Measurements from ENCODE around the gene KIF17. TPM values are rescaled to one million over a fixed set of nuclear protein-coding genes. Genes with fewer than 3 reads are reported as not detected.

KIF17 gene
- total and polyA plus RNA-seq, 2 of the 4 experiments (the other 2 are of a cell fraction), result 4.5 to 5.7 TPM

- no peak for DNase-seq
- TF ChIP-seq BHLHE40 (IDR thresholded peaks at IDR 0.05; ENCODE audit: low read depth, low read length) (no peak), ELK1 (IDR thresholded peaks at IDR 0.05; ENCODE audit: borderline replicate concordance, low read depth, low read length) (no peak), MAFK (IDR thresholded peaks at IDR 0.05; ENCODE audit: low read depth, low read length) (no peak), MXI1 (IDR thresholded peaks at IDR 0.05; ENCODE audit: borderline replicate concordance, low read depth, low read length) (no peak), SMC3 (IDR thresholded peaks at IDR 0.05; ENCODE audit: low read depth, low read length) (no peak)
- intact Hi-C loops (cut with micrococcal nuclease), result no loop called here
These were observed 33.2 kb downstream of the KIF17 start for GRCh38 chr1:20684651-20685050.

More at GRCh38 chr1:20684651-20685050, 33.2 kb downstream of the KIF17 start:
- H2BK20ac ChIP-seq (ENCODE audit: low read depth, low read length), result no peak overlapping the region
- no peaks in the 10 kb centered on the region for H3K27me3 ChIP-seq (ENCODE audit: control insufficient read depth, insufficient read depth, low read length)
- no peaks in the 10 kb centered on the region for H3K4me1 ChIP-seq (ENCODE audit: control insufficient read depth, insufficient read depth, low read length)
- no peaks in the 10 kb centered on the region for H4K20me1 ChIP-seq (ENCODE audit: insufficient read depth, low read length)
- H3K18ac ChIP-seq (ENCODE audit: low read depth, low read length), result no peak overlapping the region
- H2BK15ac ChIP-seq (ENCODE audit: low read depth, low read length), result no peak overlapping the region
- no peak overlapping the region for H4K5ac ChIP-seq (ENCODE audit: low read depth, low read length)
- ChIA-PET POLR2A (ENCODE audit: unreplicated experiment) (interaction anchor here (0.5 kb wide), 1 partner anchor 1296 kb away, joined by 3 read pairs; no protein-coding TSS in a partner anchor), CTCF (no interaction called here)
- no CpG with 5 or more reads among the region's 14 CpGs for WGBS, 2 experiments (ENCODE audit: extremely low coverage in 2 of 2, insufficient read length in 1 of 2)
- dilution Hi-C loops (cut with HindIII; ENCODE audit: low sequenced_read_pairs, unreplicated experiment) (no loop called here), in situ Hi-C loops (cut with MboI; ENCODE audit: low sequenced_read_pairs) (loop anchor here (25.0 kb wide), 1 partner anchor 678 kb away; no protein-coding TSS in a partner anchor)
- no peak overlapping the region for H3K27ac ChIP-seq (ENCODE audit: insufficient read depth, low read length)
- no peak overlapping the region for H3K23ac ChIP-seq (ENCODE audit: low read depth, low read length)
- ATAC-seq (ENCODE audit: low read depth), result no peak
- no peak overlapping the region for H3K4me3 ChIP-seq (ENCODE audit: insufficient read depth, low read depth, low read length)
- no peaks in the 10 kb centered on the region for H3K79me1 ChIP-seq (ENCODE audit: low read depth in 1 of 2, low read length in 2 of 2)
- H3K9me3 ChIP-seq (ENCODE audit: control insufficient read depth, insufficient read depth, low read length), result no peaks in the 10 kb centered on the region
- no peak overlapping the region for H3K14ac ChIP-seq (replicated peaks; ENCODE audit: low read depth, low read length)
- no peak overlapping the region for H4K91ac ChIP-seq (ENCODE audit: insufficient read depth, low read depth, low read length)
- no peaks in the 10 kb centered on the region for H3K9me1 ChIP-seq (ENCODE audit: insufficient read depth, low read length)
- H3K4me2 ChIP-seq (ENCODE audit: low read depth, low read length), result no peak overlapping the region
- no peak overlapping the region for H3K56ac ChIP-seq (ENCODE audit: extremely low read depth, insufficient read depth, low read length)
- H3K36me3 ChIP-seq (ENCODE audit: control insufficient read depth, insufficient read depth, low read length), result peaks cover 7% of the 10 kb centered on the region
- H2BK120ac ChIP-seq (ENCODE audit: low read depth, low read length), result no peak overlapping the region
- H2BK5ac ChIP-seq (ENCODE audit: low read depth, low read length, poor library complexity, severe bottlenecking), result no peak overlapping the region
- no peak overlapping the region for H3K4ac ChIP-seq (ENCODE audit: low read depth, low read length)
- BruUV-seq (replicated peaks), result no TSS peak
- no peak overlapping the region for H2AFZ ChIP-seq (replicated peaks; ENCODE audit: low read length, poor library complexity)
- no peak overlapping the region for H4K8ac ChIP-seq (ENCODE audit: low read depth in 2 of 2, low read length in 2 of 2)
- no peak overlapping the region for H3K9ac ChIP-seq (ENCODE audit: low read depth, low read length)
- H2AK5ac ChIP-seq (ENCODE audit: low read depth, low read length), result no peak overlapping the region
- no peak overlapping the region for H2AK9ac ChIP-seq (replicated peaks; ENCODE audit: low read depth, low read length, poor library complexity)

Measured in IMR-90 (cell line).